Measurements from ENCODE around the gene ITGB1BP2.
"Not testable (repeated sequence)": the region's sequence is repeated elsewhere in the genome, so short reads cannot be mapped to it uniquely, and the experiment has no call there.

Gene ITGB1BP2

DNA sequence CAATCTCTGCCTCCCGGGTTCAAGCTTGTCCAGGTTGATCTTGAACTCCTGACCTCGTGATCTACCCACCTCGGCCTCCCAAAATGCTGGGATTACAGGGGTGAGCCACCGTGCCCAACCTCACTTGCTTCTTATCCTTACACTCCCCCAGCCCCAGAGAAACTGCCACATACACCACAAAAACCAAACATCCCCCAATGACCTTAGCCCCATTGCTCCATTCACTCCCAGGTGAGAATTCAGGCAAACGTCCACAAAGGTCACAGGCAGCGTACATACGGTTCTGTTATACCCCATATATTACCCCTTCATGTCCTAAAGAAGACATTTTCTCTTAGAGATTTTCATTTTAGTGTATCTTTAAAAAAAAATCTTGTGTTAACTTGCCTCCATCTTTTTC lies 1.1 kb upstream of the ITGB1BP2 start:
- DNase-seq (ENCODE audit: low spot score), result not testable (repeated sequence)

GRCh38 chrX:71302461-71303213 lies 1.1 kb downstream of the ITGB1BP2 start:
- DNase-seq (ENCODE audit: low spot score), result no peak

DNA sequence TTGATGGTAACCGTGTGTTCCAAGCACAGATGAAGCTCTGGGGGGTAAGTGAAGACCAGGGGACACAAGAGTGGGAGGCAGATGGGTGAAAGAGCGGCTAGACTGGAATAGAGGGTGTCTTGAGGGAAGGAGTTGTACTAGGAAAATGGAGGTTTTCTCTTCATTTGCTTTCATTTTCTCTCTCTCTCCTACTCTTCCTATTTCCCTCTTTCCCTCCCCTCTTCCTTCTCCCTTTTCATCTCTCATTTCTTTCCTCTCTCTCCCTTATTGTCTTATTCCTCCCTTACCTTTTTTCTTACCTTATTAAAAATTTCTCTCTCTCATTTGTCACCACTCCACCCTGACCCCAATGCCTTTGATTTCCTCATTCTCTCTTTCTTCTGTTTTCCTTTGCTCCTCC lies 3.0 kb downstream of the ITGB1BP2 start:
- DNase-seq (ENCODE audit: low spot score), result no peak

DNA sequence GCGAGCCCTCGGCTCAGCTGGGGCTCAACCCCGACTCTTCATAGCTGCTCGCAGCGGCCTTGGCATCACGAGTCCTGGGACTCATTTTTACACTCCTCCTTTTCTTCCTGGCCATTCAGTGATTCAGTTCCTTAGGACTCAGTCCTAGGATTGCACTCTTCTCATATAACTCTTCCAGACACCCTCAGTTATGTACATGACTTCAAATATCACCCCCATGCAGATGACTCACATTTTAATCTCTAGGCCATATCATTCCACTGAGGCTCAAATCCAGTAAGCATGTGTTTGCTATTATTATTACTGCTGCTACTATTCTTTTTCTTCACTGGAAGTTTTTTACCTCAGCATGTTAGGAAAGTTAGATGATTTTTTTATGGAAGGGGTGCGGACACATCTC lies 14.4 kb downstream of the ITGB1BP2 start:
- no peak for DNase-seq (ENCODE audit: low spot score)

DNA sequence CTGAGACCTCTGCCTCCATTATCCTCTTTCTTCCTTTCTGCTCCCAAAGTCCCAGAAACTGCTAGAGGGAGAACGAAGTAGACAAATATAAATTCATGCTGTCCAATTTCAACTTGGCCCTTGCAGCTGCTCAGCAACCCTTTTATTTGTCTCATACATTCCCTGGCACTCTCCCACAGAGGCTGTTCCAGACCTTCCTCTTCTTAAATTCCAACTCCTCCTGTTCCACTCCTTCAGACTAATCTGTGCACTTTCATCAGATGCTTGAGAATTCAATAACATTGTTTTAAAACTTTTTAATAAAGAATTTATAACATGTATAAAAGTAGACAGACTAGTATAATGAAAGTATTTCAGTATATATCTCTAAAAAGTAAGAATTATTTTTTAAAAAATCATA lies 15.4 kb downstream of the ITGB1BP2 start:
- not testable (repeated sequence) for DNase-seq (ENCODE audit: low spot score)

DNA sequence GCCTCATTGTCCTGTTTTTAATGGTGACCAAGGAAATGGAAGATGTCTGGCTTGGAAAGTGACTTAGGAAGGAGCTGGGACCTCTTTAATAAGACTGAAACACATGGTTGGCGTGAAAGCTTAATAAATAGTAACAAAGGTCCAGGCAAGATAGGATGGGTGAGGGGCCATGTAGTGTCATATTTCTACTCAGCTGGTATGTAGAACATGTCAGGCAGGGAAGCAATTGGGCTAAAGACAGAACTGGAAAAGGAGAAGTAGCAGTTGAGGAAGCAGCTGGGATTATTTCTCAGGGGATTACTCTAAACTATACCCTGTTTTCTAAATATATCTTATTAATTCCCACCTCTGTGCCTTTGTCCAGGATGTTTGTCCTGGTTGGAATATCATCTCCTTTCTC lies 18.6 kb downstream of the ITGB1BP2 start:
- DNase-seq (ENCODE audit: low spot score), result no peak

GRCh38 chrX:71321731-71322130 lies 20.2 kb downstream of the ITGB1BP2 start:
- no peak for DNase-seq (ENCODE audit: low spot score)

- DNase-seq (ENCODE audit: low spot score), result not testable (repeated sequence)
Observed at GRCh38 chrX:71324452-71324851, 22.9 kb downstream of the ITGB1BP2 start.

GRCh38 chrX:71326394-71326793 lies 24.8 kb downstream of the ITGB1BP2 start:
- no peak for DNase-seq (ENCODE audit: low spot score)

- not testable (repeated sequence) for DNase-seq (ENCODE audit: low spot score)
Observed at GRCh38 chrX:71349151-71349665, 47.7 kb downstream of the ITGB1BP2 start.

DNA sequence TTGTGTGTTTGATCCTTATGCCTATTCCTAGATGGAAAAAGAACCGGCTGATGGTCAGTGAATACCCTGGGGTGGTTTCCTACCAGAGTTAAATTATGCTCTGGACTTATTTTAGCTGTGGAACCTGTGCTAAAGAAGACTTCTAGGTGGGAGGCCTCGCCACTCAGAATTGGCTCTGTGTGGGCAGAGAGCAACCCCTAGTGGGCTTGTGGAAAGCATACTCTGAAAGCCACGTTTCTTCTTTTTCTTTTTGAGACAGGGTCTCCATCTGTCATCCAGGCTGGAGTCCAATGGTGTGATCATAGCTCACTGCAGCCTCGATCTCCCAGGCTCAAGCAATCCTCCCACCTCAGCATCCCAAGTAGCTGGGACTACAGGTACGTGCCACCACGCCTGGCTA lies 48.3 kb downstream of the ITGB1BP2 start:
- not testable (repeated sequence) for DNase-seq (ENCODE audit: low spot score)

- DNase-seq (ENCODE audit: low spot score), result not testable (repeated sequence)
Observed at GRCh38 chrX:71352439-71352838, 50.9 kb downstream of the ITGB1BP2 start.

Data from SK-N-DZ (cell line).